ENCODE data around the gene LUC7L3.
"Not testable (repeated sequence)": the region's sequence is repeated elsewhere in the genome, so short reads cannot be mapped to it uniquely, and the experiment has no call there.

LUC7L3 gene

GRCh38 chr17:50708050-50709000, 11.1 kb upstream of the LUC7L3 start:
- peak; percentile 48 for DNase-seq (ENCODE audit: low spot score)

GRCh38 chr17:50709053-50709452, 10.3 kb upstream of the LUC7L3 start:
- DNase-seq (ENCODE audit: low spot score) = not testable (repeated sequence)

GRCh38 chr17:50710025-50710424, 9.4 kb upstream of the LUC7L3 start:
- no peak for DNase-seq (ENCODE audit: low spot score)

GRCh38 chr17:50710650-50711049, 8.8 kb upstream of the LUC7L3 start:
- no peak for DNase-seq (ENCODE audit: low spot score)

- DNase-seq (ENCODE audit: low spot score) = no peak
Observed at GRCh38 chr17:50712641-50713040, 6.8 kb upstream of the LUC7L3 start.

GRCh38 chr17:50715471-50715870, 3.9 kb upstream of the LUC7L3 start:
- DNase-seq (ENCODE audit: low spot score) = no peak

- DNase-seq (ENCODE audit: low spot score) = no peak
Observed at GRCh38 chr17:50719924-50720794, 756 bp downstream of the LUC7L3 start.

GRCh38 chr17:50721194-50722010, 2.0 kb downstream of the LUC7L3 start:
- DNase-seq (ENCODE audit: low spot score) = no peak

- no peak for DNase-seq (ENCODE audit: low spot score)
Observed at GRCh38 chr17:50722746-50723145, 3.3 kb downstream of the LUC7L3 start.

GRCh38 chr17:50724622-50725021, 5.2 kb downstream of the LUC7L3 start:
- DNase-seq (ENCODE audit: low spot score) = not testable (repeated sequence)

- no peak for DNase-seq (ENCODE audit: low spot score)
Observed at GRCh38 chr17:50725769-50726655, 6.6 kb downstream of the LUC7L3 start.

GRCh38 chr17:50728112-50728429, 8.7 kb downstream of the LUC7L3 start:
- no peak for DNase-seq (ENCODE audit: low spot score)

- no peak for DNase-seq (ENCODE audit: low spot score)
Observed at GRCh38 chr17:50728881-50729765, 9.7 kb downstream of the LUC7L3 start.

GRCh38 chr17:50731575-50732460, 12.4 kb downstream of the LUC7L3 start:
- DNase-seq (ENCODE audit: low spot score) = no peak

- no peak for DNase-seq (ENCODE audit: low spot score)
Observed at GRCh38 chr17:50735287-50735686, 15.9 kb downstream of the LUC7L3 start.

GRCh38 chr17:50737118-50737698, 17.8 kb downstream of the LUC7L3 start:
- DNase-seq (ENCODE audit: low spot score) = no peak

- DNase-seq (ENCODE audit: low spot score) = no peak
Observed at GRCh38 chr17:50739098-50739497, 19.7 kb downstream of the LUC7L3 start.

GRCh38 chr17:50745631-50746030, 26.2 kb downstream of the LUC7L3 start:
- no peak for DNase-seq (ENCODE audit: low spot score)

- no peak for DNase-seq (ENCODE audit: low spot score)
Observed at GRCh38 chr17:50749245-50749644, 29.8 kb downstream of the LUC7L3 start.
